Left ventricle myocardium inferior (tissue), 1 donor: ENCODE measurements around the gene TADA2B. TPM values are rescaled to one million over a fixed set of nuclear protein-coding genes. Genes with fewer than 3 reads are reported as not detected.
"Not testable (repeated sequence)": the region's sequence is repeated elsewhere in the genome, so short reads cannot be mapped to it uniquely, and the experiment has no call there.

ENCODE experiments used
- DNase-seq: peaks from one replicate; pipeline ENCODE4 v3.0.0-alpha.2; 2020
- H3K27ac ChIP-seq: fragments of 200-600 bp; replicated peaks from 2 replicates; pipeline ENCODE4 v1.8.0; 2021
- H3K27me3 ChIP-seq: fragments of 200-600 bp; 2 replicates; pipeline ENCODE4 v1.8.0; 2021; ENCODE audit warnings: low read depth
- H3K36me3 ChIP-seq: fragments of 200-600 bp; 2 replicates; pipeline ENCODE4 v1.8.0; 2021
- H3K4me1 ChIP-seq: fragments of 200-600 bp; 2 replicates; pipeline ENCODE4 v1.8.0; 2021
- H3K4me3 ChIP-seq: fragments of 200-600 bp; 2 replicates; pipeline ENCODE4 v1.8.0; 2021; ENCODE audit warnings: mild to moderate bottlenecking, moderate library complexity
- H3K9me3 ChIP-seq: fragments of 200-600 bp; replicated peaks from 2 replicates; pipeline ENCODE4 v1.8.0; 2021
- CTCF ChIP-seq: fragments of 200-600 bp; IDR thresholded peaks from 2 replicates; pipeline ENCODE4 v1.8.0; 2021; ENCODE audit warnings: antibody characterized with exemption, mild to moderate bottlenecking, borderline replicate concordance
- intact Hi-C: fragments of 100-400 bp; cut with micrococcal nuclease; formaldehyde crosslinking; loops from one replicate; pipeline ENCODE4 v1.11.0; 2022
- total RNA-seq: library from RNA; stranded (reverse); fragmentation: NEBNext Ultra II Directional; extraction: Animal tissue kit (Norgen Biotek cat#: 25700); gene quantifications from one replicate; pipeline ENCODE4 v1.2.1, GENCODE V29; 2021
- donor health status: DM: no; HTN: yes; CAD: no; lungs with severe emphysema.

The TADA2B gene
- total RNA-seq, 1 donor from 2014 or later: 33.7 TPM

GRCh38 chr4:7092026-7092425 lies 48.9 kb downstream of the TADA2B start:
- no peaks in the 10 kb centered on the region for H3K9me3 ChIP-seq
- H3K4me1 ChIP-seq: no peaks in the 10 kb centered on the region
- intact Hi-C loops: no loop called here
- no peak for TF ChIP-seq CTCF
- no peak overlapping the region for H3K27ac ChIP-seq
- no peaks in the 10 kb centered on the region for H3K36me3 ChIP-seq
- DNase-seq: no peak
- no peaks in the 10 kb centered on the region for H3K27me3 ChIP-seq
- no peak overlapping the region for H3K4me3 ChIP-seq

GRCh38 chr4:7094916-7095315 lies 51.7 kb downstream of the TADA2B start:
- DNase-seq: no peak
- intact Hi-C loops: no loop called here
- Histone ChIP-seq H3K36me3 (no peaks in the 10 kb centered on the region), H3K4me1 (no peaks in the 10 kb centered on the region), H3K27me3 (no peaks in the 10 kb centered on the region), H3K27ac (no peak overlapping the region), H3K4me3 (no peak overlapping the region), H3K9me3 (no peaks in the 10 kb centered on the region)
- TF ChIP-seq CTCF: no peak

- intact Hi-C loops: no loop called here
- Histone ChIP-seq H3K27ac (no peak overlapping the region), H3K9me3 (no peaks in the 10 kb centered on the region), H3K36me3 (no peaks in the 10 kb centered on the region), H3K27me3 (no peaks in the 10 kb centered on the region), H3K4me1 (no peaks in the 10 kb centered on the region), H3K4me3 (no peak overlapping the region)
- DNase-seq: no peak
- no peak for TF ChIP-seq CTCF
Measured at GRCh38 chr4:7095611-7096155, 52.5 kb downstream of the TADA2B start.

- intact Hi-C loops: no loop called here
- no peaks in the 10 kb centered on the region for H3K4me1 ChIP-seq
Measured at GRCh38 chr4:7096236-7096635, 53.1 kb downstream of the TADA2B start.

GRCh38 chr4:7101692-7102515 lies 58.7 kb downstream of the TADA2B start:
- Histone ChIP-seq H3K4me1 (peaks cover 24% of the 10 kb centered on the region), H3K4me3 (peak overlapping the region; percentile 76), H3K9me3 (no peaks in the 10 kb centered on the region), H3K36me3 (no peaks in the 10 kb centered on the region), H3K27me3 (no peaks in the 10 kb centered on the region), H3K27ac (peak overlapping the region; percentile 86)
- peak; percentile 86 for TF ChIP-seq CTCF
- peak; percentile 71 for DNase-seq
- intact Hi-C loops: no loop called here

More at GRCh38 chr4:7096236-7096635, 53.1 kb downstream of the TADA2B start:
- Histone ChIP-seq H3K27me3 (no peaks in the 10 kb centered on the region), H3K36me3 (no peaks in the 10 kb centered on the region), H3K27ac (no peak overlapping the region), H3K9me3 (no peaks in the 10 kb centered on the region), H3K4me3 (no peak overlapping the region)
- TF ChIP-seq CTCF: no peak
- no peak for DNase-seq

GRCh38 chr4:7102516-7102909 lies 59.3 kb downstream of the TADA2B start:
- peak overlapping the region; percentile 76 for H3K4me3 ChIP-seq
- H3K27me3 ChIP-seq, H3K9me3 ChIP-seq, DNase-seq, H3K36me3 ChIP-seq, intact Hi-C loops: not testable (repeated sequence)
- H3K27ac ChIP-seq: peak overlapping the region; percentile 86
- H3K4me1 ChIP-seq: peaks cover 24% of the 10 kb centered on the region
